ENCODE measurements around the gene SDR39U1.

SDR39U1 gene

GRCh38 chr14:24415421-24416253 lies 26.9 kb downstream of the SDR39U1 start:
- Histone ChIP-seq H3K9ac (ENCODE audit: low read depth, low read length) (no peak overlapping the region), H3K4me1 (ENCODE audit: insufficient read depth, low read length) (no peaks in the 10 kb centered on the region), H3K9me3 (ENCODE audit: insufficient read depth, low read depth, low read length) (no peaks in the 10 kb centered on the region), H3K27ac (ENCODE audit: low read depth, low read length) (no peak overlapping the region), H3K27me3 (ENCODE audit: insufficient read depth, low read length) (peaks cover 8% of the 10 kb centered on the region; the same call in 1 of the 2 replicates), H3K4me3 (ENCODE audit: low read length) (no peak overlapping the region), H3K36me3 (ENCODE audit: insufficient read depth, low read length) (peaks cover 23% of the 10 kb centered on the region)
- 94% methylated on average over 25 of the region's 25 CpGs for WGBS

DNA sequence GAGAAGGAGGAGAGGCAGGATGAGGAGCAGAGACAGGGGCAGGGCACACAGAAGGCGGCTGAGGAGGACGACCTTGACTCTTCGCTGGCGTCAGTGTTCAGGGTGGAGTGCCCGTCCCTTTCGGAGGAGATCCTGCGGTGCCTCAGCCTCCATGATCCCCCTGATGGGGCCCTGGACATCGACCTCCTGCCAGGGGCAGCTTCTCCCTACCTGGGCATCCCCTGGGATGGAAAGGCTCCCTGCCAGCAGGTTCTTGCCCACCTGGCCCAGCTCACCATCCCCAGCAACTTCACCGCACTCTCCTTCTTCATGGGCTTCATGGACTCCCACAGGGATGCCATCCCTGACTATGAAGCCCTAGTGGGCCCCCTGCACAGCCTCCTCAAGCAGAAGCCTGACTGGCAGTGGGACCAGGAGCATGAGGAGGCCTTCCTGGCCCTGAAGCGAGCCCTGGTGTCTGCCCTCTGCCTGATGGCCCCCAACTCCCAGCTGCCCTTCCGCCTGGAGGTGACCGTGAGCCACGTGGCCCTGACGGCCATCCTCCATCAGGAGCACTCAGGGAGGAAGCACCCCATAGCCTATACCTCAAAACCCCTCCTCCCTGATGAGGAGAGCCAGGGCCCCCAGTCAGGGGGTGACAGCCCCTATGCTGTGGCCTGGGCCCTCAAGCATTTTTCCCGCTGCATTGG lies 27.7 kb downstream of the SDR39U1 start:
- 94% methylated on average over 15 of the region's 15 CpGs for WGBS
- H3K9ac ChIP-seq (ENCODE audit: low read depth, low read length): no peak overlapping the region
- no peak overlapping the region for H3K27ac ChIP-seq (ENCODE audit: low read depth, low read length)
- H3K36me3 ChIP-seq (ENCODE audit: insufficient read depth, low read length): peaks cover 23% of the 10 kb centered on the region
- no peaks in the 10 kb centered on the region for H3K4me1 ChIP-seq (ENCODE audit: insufficient read depth, low read length)
- H3K9me3 ChIP-seq (ENCODE audit: insufficient read depth, low read depth, low read length): no peaks in the 10 kb centered on the region
- peaks cover 8% of the 10 kb centered on the region; the same call in 1 of the 2 replicates for H3K27me3 ChIP-seq (ENCODE audit: insufficient read depth, low read length)
- H3K4me3 ChIP-seq (ENCODE audit: low read length): no peak overlapping the region

GRCh38 chr14:24414077-24414476 lies 28.5 kb downstream of the SDR39U1 start:
- Histone ChIP-seq H3K4me1 (ENCODE audit: insufficient read depth, low read length) (no peaks in the 10 kb centered on the region), H3K36me3 (ENCODE audit: insufficient read depth, low read length) (peaks cover 28% of the 10 kb centered on the region)
- WGBS: 100% methylated on average over 1 of the region's 1 CpG

DNA sequence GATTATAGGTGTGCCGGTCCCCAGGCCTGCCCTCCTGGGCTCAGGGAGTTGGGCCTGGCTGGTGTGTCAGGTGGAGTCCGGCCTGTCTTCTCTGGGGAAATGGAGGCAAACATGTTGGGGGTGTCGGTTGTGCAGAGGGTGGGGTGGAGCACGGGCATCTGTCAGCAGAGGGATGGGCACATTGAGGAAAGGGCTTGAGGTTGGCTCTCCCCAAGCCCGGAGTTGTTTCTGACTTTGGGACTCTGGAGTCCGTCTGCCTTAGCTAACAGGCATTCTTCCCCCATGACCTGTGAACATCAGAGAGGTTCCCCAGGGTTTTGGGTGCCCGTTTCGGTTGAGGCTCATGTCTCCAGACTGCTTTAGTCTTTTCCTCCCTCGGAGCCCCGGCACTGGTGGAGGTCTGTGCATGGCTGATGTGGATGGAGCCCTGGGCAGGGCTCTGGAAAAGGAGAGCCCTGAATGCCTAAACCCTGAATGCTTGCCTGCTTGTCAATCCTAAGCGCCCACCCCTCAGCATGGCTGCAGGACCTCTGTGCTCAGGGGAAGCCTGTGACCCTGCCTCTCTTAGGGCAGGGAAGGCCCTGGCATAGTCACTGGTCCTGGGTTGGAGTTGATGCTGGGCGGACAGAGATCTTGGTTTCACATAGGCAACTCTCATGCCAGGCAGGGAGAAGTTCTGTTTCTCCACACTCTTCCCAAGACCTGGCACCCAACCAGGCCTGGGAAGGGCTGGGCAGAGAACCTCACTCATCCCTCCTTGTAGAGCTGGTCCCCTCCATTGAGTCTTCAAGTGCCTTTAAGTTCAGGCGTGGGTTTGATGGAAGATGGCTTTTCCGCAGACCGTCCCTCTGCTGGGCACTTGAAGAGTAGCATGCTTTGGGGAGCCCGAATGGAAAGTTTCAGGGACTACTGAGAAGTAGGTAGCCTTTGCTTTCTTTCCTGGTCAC lies 30.9 kb downstream of the SDR39U1 start:
- no peak overlapping the region for H3K27ac ChIP-seq (ENCODE audit: low read depth, low read length)
- no peaks in the 10 kb centered on the region for H3K27me3 ChIP-seq (ENCODE audit: insufficient read depth, low read length)
- peaks cover 32% of the 10 kb centered on the region for H3K36me3 ChIP-seq (ENCODE audit: insufficient read depth, low read length)
- 81% methylated on average over 16 of the region's 16 CpGs for WGBS
- no peak overlapping the region for H3K9ac ChIP-seq (ENCODE audit: low read depth, low read length)
- H3K9me3 ChIP-seq (ENCODE audit: insufficient read depth, low read depth, low read length): no peaks in the 10 kb centered on the region
- no peak overlapping the region for H3K4me3 ChIP-seq (ENCODE audit: low read length)
- H3K4me1 ChIP-seq (ENCODE audit: insufficient read depth, low read length): no peaks in the 10 kb centered on the region

More at GRCh38 chr14:24414077-24414476, 28.5 kb downstream of the SDR39U1 start:
- Histone ChIP-seq H3K4me3 (ENCODE audit: low read length) (no peak overlapping the region), H3K27me3 (ENCODE audit: insufficient read depth, low read length) (peaks cover 5% of the 10 kb centered on the region; the same call in 1 of the 2 replicates), H3K27ac (ENCODE audit: low read depth, low read length) (no peak overlapping the region), H3K9me3 (ENCODE audit: insufficient read depth, low read depth, low read length) (no peaks in the 10 kb centered on the region), H3K9ac (ENCODE audit: low read depth, low read length) (no peak overlapping the region)

- Histone ChIP-seq H3K27ac (ENCODE audit: low read depth, low read length) (no peak overlapping the region), H3K4me1 (ENCODE audit: insufficient read depth, low read length) (no peaks in the 10 kb centered on the region), H3K27me3 (ENCODE audit: insufficient read depth, low read length) (no peaks in the 10 kb centered on the region), H3K36me3 (ENCODE audit: insufficient read depth, low read length) (peaks cover 32% of the 10 kb centered on the region), H3K9ac (ENCODE audit: low read depth, low read length) (no peak overlapping the region), H3K4me3 (ENCODE audit: low read length) (no peak overlapping the region), H3K9me3 (ENCODE audit: insufficient read depth, low read depth, low read length) (no peaks in the 10 kb centered on the region)
- WGBS: 92% methylated on average over 10 of the region's 10 CpGs
Observed at GRCh38 chr14:24409956-24410355, 32.6 kb downstream of the SDR39U1 start.

- Histone ChIP-seq H3K27ac (ENCODE audit: low read depth, low read length) (no peak overlapping the region), H3K4me1 (ENCODE audit: insufficient read depth, low read length) (peaks cover 4% of the 10 kb centered on the region; the same call in 1 of the 2 replicates), H3K9me3 (ENCODE audit: insufficient read depth, low read depth, low read length) (no peaks in the 10 kb centered on the region), H3K4me3 (ENCODE audit: low read length) (no peak overlapping the region), H3K36me3 (ENCODE audit: insufficient read depth, low read length) (peaks cover 29% of the 10 kb centered on the region), H3K9ac (ENCODE audit: low read depth, low read length) (no peak overlapping the region), H3K27me3 (ENCODE audit: insufficient read depth, low read length) (no peaks in the 10 kb centered on the region)
- WGBS: 80% methylated on average over 5 of the region's 6 CpGs
Observed at GRCh38 chr14:24409192-24409591, 33.4 kb downstream of the SDR39U1 start.

GRCh38 chr14:24408764-24409163 lies 33.8 kb downstream of the SDR39U1 start:
- Histone ChIP-seq H3K4me3 (ENCODE audit: low read length) (no peak overlapping the region), H3K27me3 (ENCODE audit: insufficient read depth, low read length) (no peaks in the 10 kb centered on the region), H3K36me3 (ENCODE audit: insufficient read depth, low read length) (peaks cover 25% of the 10 kb centered on the region), H3K9ac (ENCODE audit: low read depth, low read length) (no peak overlapping the region), H3K9me3 (ENCODE audit: insufficient read depth, low read depth, low read length) (no peaks in the 10 kb centered on the region), H3K27ac (ENCODE audit: low read depth, low read length) (no peak overlapping the region), H3K4me1 (ENCODE audit: insufficient read depth, low read length) (peaks cover 8% of the 10 kb centered on the region)
- 87% methylated on average over 3 of the region's 3 CpGs for WGBS

DNA sequence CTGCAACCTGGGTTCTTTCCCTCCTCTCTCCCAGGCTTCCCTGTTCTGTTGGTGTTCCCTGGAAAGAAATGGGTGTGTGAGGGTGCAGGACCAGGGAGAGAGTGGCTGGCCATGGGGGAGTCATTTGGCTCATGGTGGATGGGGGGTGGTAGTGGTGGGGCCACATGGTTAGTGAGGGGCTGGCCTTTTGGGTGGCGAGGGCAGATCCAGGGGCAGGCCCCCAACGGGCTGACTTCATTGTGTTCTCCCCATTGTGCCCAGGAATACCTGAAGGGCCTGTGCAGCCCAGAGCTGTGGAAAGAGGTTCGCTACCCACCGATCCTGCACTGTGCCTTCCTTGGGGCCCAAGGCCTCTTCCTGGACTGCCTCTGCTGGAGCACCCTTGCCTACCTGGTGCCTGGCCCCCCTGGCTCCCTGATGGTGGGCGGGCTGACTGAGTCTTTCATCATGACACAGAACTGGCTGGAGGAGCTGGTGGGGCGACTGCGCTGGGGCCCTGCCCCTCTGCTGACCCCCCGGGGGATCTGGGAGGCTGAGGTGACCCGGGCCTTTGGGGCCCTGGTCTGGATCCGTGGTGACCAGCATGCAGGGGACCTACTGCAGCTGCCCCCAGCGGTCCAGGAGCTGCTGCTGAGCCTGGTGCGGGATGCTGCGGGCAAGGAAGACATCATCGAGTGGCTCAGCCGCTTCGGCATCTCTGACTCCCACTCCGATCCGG lies 34.8 kb downstream of the SDR39U1 start:
- Histone ChIP-seq H3K9me3 (ENCODE audit: insufficient read depth, low read depth, low read length) (no peaks in the 10 kb centered on the region), H3K36me3 (ENCODE audit: insufficient read depth, low read length) (peaks cover 15% of the 10 kb centered on the region; the same call in 1 of the 2 replicates), H3K9ac (ENCODE audit: low read depth, low read length) (no peak overlapping the region), H3K4me1 (ENCODE audit: insufficient read depth, low read length) (peaks cover 17% of the 10 kb centered on the region), H3K4me3 (ENCODE audit: low read length) (no peak overlapping the region), H3K27ac (ENCODE audit: low read depth, low read length) (no peak overlapping the region), H3K27me3 (ENCODE audit: insufficient read depth, low read length) (no peaks in the 10 kb centered on the region)
- 94% methylated on average over 18 of the region's 18 CpGs for WGBS

- H3K4me3 ChIP-seq (ENCODE audit: low read length): no peak overlapping the region
- no peaks in the 10 kb centered on the region for H3K27me3 ChIP-seq (ENCODE audit: insufficient read depth, low read length)
- no peak overlapping the region for H3K27ac ChIP-seq (ENCODE audit: low read depth, low read length)
- no peaks in the 10 kb centered on the region for H3K9me3 ChIP-seq (ENCODE audit: insufficient read depth, low read depth, low read length)
- peaks cover 17% of the 10 kb centered on the region for H3K4me1 ChIP-seq (ENCODE audit: insufficient read depth, low read length)
- WGBS: 92% methylated on average over 6 of the region's 6 CpGs
- H3K36me3 ChIP-seq (ENCODE audit: insufficient read depth, low read length): peaks cover 12% of the 10 kb centered on the region; the same call in 1 of the 2 replicates
- no peak overlapping the region for H3K9ac ChIP-seq (ENCODE audit: low read depth, low read length)
Observed at GRCh38 chr14:24406416-24406815, 36.2 kb downstream of the SDR39U1 start.

DNA sequence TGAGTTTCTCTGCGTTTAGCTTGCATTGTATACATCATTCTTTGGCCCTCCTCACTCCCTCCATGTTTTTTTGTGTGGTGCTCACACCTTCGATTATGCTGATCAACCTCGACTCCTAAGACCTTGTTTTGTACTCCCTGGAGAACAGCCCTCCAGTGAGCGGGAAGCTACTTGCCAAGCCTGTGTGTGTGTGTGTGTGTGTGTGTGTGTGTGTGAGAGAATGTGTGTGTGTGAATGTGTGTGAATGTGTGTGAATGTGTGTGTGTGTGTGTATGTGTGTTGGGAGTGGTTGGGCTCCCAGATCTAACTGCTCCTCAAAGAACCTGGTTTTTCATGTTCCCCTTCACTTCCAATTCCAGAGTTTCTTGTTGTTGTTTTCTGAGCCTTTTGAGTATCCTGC lies 37.8 kb downstream of the SDR39U1 start:
- Histone ChIP-seq H3K36me3 (ENCODE audit: insufficient read depth, low read length) (peaks cover 9% of the 10 kb centered on the region; the same call in 1 of the 2 replicates), H3K27me3 (ENCODE audit: insufficient read depth, low read length) (peaks cover 4% of the 10 kb centered on the region; the same call in 1 of the 2 replicates), H3K9me3 (ENCODE audit: insufficient read depth, low read depth, low read length) (no peaks in the 10 kb centered on the region), H3K27ac (ENCODE audit: low read depth, low read length) (no peak overlapping the region), H3K4me3 (ENCODE audit: low read length) (no peak overlapping the region), H3K4me1 (ENCODE audit: insufficient read depth, low read length) (peaks cover 18% of the 10 kb centered on the region), H3K9ac (ENCODE audit: low read depth, low read length) (no peak overlapping the region)
- WGBS: 56% methylated on average over 4 of the region's 4 CpGs

Data from HUES64 (cell line).